Common myeloid progenitor, CD34-positive (primary cell): ENCODE results near the gene SRCIN1.

Source experiments
- CTCF ChIA-PET: fragments of 350-600 bp; sonication (Branson Sonifier 250); formaldehyde crosslinking; loops from one replicate; lab custom pipeline; 2021; ENCODE audit warnings: antibody characterized with exemption; lab: Charles Lee
- POLR2A ChIA-PET: fragments of 350-600 bp; sonication (Branson Sonifier 250); formaldehyde crosslinking; loops from one replicate; lab custom pipeline; 2021; ENCODE audit warnings: antibody characterized with exemption; lab: Charles Lee
- DNase-seq, 3 donors: peaks; one replicate each; pipeline versions ENCODE4 v3.0.0 to v3.0.0-alpha.2; 2013
- H3K27ac ChIP-seq, 2 experiments: 1 replicate in 1 of 2; 2 replicates in 1 of 2; pipeline ENCODE4 v1.7.0; 2013; ENCODE audit warnings: inconsistent platforms in 2 of 2, low read length in 2 of 2, mild to moderate bottlenecking in 2 of 2, low read depth in 1 of 2, moderate library complexity in 1 of 2; ENCODE audit not compliant: severe bottlenecking in 2 of 2, insufficient read depth in 1 of 2, poor library complexity in 1 of 2
- H3K27me3 ChIP-seq, 5 experiments: replicated peaks in 2 of 5; 1 replicate in 3 of 5; 2 replicates in 2 of 5; pipeline versions ENCODE4 v1.6.1 to v1.7.0; 2013; ENCODE audit warnings: low read length in 4 of 5, mild to moderate bottlenecking in 2 of 5, moderate library complexity in 2 of 5, inconsistent platforms in 1 of 5; ENCODE audit not compliant: insufficient read depth in 5 of 5, control insufficient read depth in 4 of 5
- H3K36me3 ChIP-seq, 4 experiments: 1 replicate in 2 of 4; 2 replicates in 2 of 4; pipeline versions ENCODE4 v1.6.1 to v1.7.0; 2013; ENCODE audit warnings: low read length in 3 of 4, control low read depth in 1 of 4, mild to moderate bottlenecking in 1 of 4; ENCODE audit not compliant: control insufficient read depth in 4 of 4, insufficient read depth in 4 of 4
- H3K4me1 ChIP-seq, 4 experiments: 1 replicate in 3 of 4; 2 replicates in 1 of 4; pipeline versions ENCODE4 v1.6.1 to v1.7.1; 2013; ENCODE audit warnings: low read length in 3 of 4, mild to moderate bottlenecking in 3 of 4, control low read depth in 1 of 4, inconsistent platforms in 1 of 4, moderate library complexity in 1 of 4; ENCODE audit not compliant: control insufficient read depth in 4 of 4, insufficient read depth in 4 of 4; ENCODE audit errors: control extremely low read depth in 1 of 4
- H3K4me3 ChIP-seq, 7 experiments: 1 replicate in 4 of 7; 2 replicates in 3 of 7; pipeline versions ENCODE4 v1.5.1 to v1.7.0; 2013; ENCODE audit warnings: mild to moderate bottlenecking in 7 of 7, low read length in 6 of 7, moderate library complexity in 6 of 7, inconsistent platforms in 2 of 7, low read depth in 2 of 7, control low read depth in 1 of 7; ENCODE audit not compliant: insufficient read depth in 4 of 7, control insufficient read depth in 1 of 7; ENCODE audit errors: extremely low read depth in 1 of 7
- H3K9me3 ChIP-seq, 5 experiments: 1 replicate in 4 of 5; 2 replicates in 1 of 5; pipeline versions ENCODE4 v1.6.1 to v1.7.1; 2013; ENCODE audit warnings: low read length in 4 of 5, mild to moderate bottlenecking in 2 of 5, inconsistent platforms in 1 of 5, low read depth in 1 of 5, moderate library complexity in 1 of 5; ENCODE audit not compliant: control insufficient read depth in 4 of 5, insufficient read depth in 2 of 5; ENCODE audit errors: control extremely low read depth in 1 of 5
- WGBS: methylation state at CpG from one replicate; pipeline ENCODE4 v1.1.5; 2013; ENCODE audit not compliant: insufficient coverage; 5-methylcytosine and 5-hydroxymethylcytosine counted together

The SRCIN1 gene

GRCh38 chr17:38577244-38577643 is 28.5 kb downstream of the SRCIN1 start:
- ChIA-PET CTCF (interaction anchor here (0.8 to 1.6 kb wide), 9 partner anchors 9 to 23 kb away, joined by 3 to 5 read pairs (median 3); no protein-coding TSS in a partner anchor), POLR2A (no interaction called here)

GRCh38 chr17:38575781-38576180 is 30.0 kb downstream of the SRCIN1 start:
- no peaks in the 10 kb centered on the region for H3K36me3 ChIP-seq
- WGBS, result 37% methylated on average over 2 of the region's 5 CpGs
- ChIA-PET POLR2A (no interaction called here), CTCF (interaction anchor here (1.1 to 1.7 kb wide), 4 partner anchors 9 to 18 kb away, joined by 3 to 8 read pairs (median 4); no protein-coding TSS in a partner anchor)
- H3K9me3 ChIP-seq, result no peaks in the 10 kb centered on the region
- H3K4me1 ChIP-seq, result peaks cover 0 to 28% (median 8%) of the 10 kb centered on the region in 4 experiments
- no peak overlapping the region for H3K27ac ChIP-seq
- peaks cover 18 to 97% (median 65%) of the 10 kb centered on the region in 5 experiments for H3K27me3 ChIP-seq
- no peak for DNase-seq
- no peak overlapping the region for H3K4me3 ChIP-seq

More at GRCh38 chr17:38577244-38577643, 28.5 kb downstream of the SRCIN1 start:
- Histone ChIP-seq H3K4me3 (no peak overlapping the region), H3K27me3 (peaks cover 18 to 98% (median 61%) of the 10 kb centered on the region in 5 experiments), H3K9me3 (no peaks in the 10 kb centered on the region), H3K4me1 (peaks cover 0 to 22% (median 5%) of the 10 kb centered on the region in 4 experiments), H3K36me3 (no peaks in the 10 kb centered on the region), H3K27ac (no peak overlapping the region)
- WGBS, result 75% methylated on average over 3 of the region's 3 CpGs
- DNase-seq, result no peak

GRCh38 chr17:38574712-38575111 is 31.0 kb downstream of the SRCIN1 start:
- no peaks in the 10 kb centered on the region for H3K9me3 ChIP-seq
- H3K36me3 ChIP-seq, result no peaks in the 10 kb centered on the region
- WGBS, result 56% methylated on average over 12 of the region's 13 CpGs
- no peak for DNase-seq
- CTCF ChIA-PET, result interaction anchor here (1.4 kb wide), 2 partner anchors 16 to 17 kb away, joined by 4 to 5 read pairs; no protein-coding TSS in a partner anchor
- no peak overlapping the region for H3K4me3 ChIP-seq
- POLR2A ChIA-PET, result no interaction called here
- H3K4me1 ChIP-seq, result peaks cover 0 to 28% (median 8%) of the 10 kb centered on the region in 4 experiments
- peaks cover 18 to 97% (median 66%) of the 10 kb centered on the region in 5 experiments for H3K27me3 ChIP-seq
- no peak overlapping the region for H3K27ac ChIP-seq

GRCh38 chr17:38572669-38573365 is 32.9 kb downstream of the SRCIN1 start:
- Histone ChIP-seq H3K9me3 (no peaks in the 10 kb centered on the region), H3K4me1 (peaks cover 0 to 17% (median 6%) of the 10 kb centered on the region in 4 experiments), H3K27me3 (peaks cover 17 to 98% (median 52%) of the 10 kb centered on the region in 5 experiments), H3K36me3 (no peaks in the 10 kb centered on the region), H3K4me3 (peak overlapping the region in 3 of 7 experiments; percentile 17 to 32 (median 24)), H3K27ac (no peak overlapping the region)
- WGBS, result under 1% methylated on average over 38 of the region's 61 CpGs
- CTCF ChIA-PET, result no interaction called here
- DNase-seq, result peak in 1 of 3 donors; percentile 43
- POLR2A ChIA-PET, result no interaction called here

GRCh38 chr17:38571833-38572668 is 33.7 kb downstream of the SRCIN1 start:
- H3K27ac ChIP-seq, result no peak overlapping the region
- peaks cover 0 to 16% (median 6%) of the 10 kb centered on the region in 4 experiments for H3K4me1 ChIP-seq
- no peaks in the 10 kb centered on the region for H3K9me3 ChIP-seq
- ChIA-PET CTCF (interaction anchor here (1.1 to 1.3 kb wide), 2 partner anchors 10 to 13 kb away, joined by 3 to 5 read pairs; no protein-coding TSS in a partner anchor), POLR2A (interaction anchor here (1.1 kb wide), 1 partner anchor 62 kb away, joined by 4 read pairs; no protein-coding TSS in a partner anchor)
- H3K36me3 ChIP-seq, result no peaks in the 10 kb centered on the region
- WGBS, result 0% methylated on average over 15 of the region's 39 CpGs
- DNase-seq, result peak in 1 of 3 donors; percentile 37
- peak overlapping the region in 1 of 7 experiments; percentile 18 for H3K4me3 ChIP-seq
- peaks cover 9 to 98% (median 51%) of the 10 kb centered on the region in 5 experiments for H3K27me3 ChIP-seq

GRCh38 chr17:38569701-38570512 is 35.8 kb downstream of the SRCIN1 start:
- Histone ChIP-seq H3K9me3 (no peaks in the 10 kb centered on the region), H3K4me3 (no peak overlapping the region), H3K27me3 (peaks cover 2 to 98% (median 59%) of the 10 kb centered on the region in 5 experiments), H3K27ac (no peak overlapping the region), H3K4me1 (peaks cover 0 to 16% (median 6%) of the 10 kb centered on the region in 4 experiments), H3K36me3 (no peaks in the 10 kb centered on the region)
- POLR2A ChIA-PET, result no interaction called here
- 96% methylated on average over 15 of the region's 21 CpGs for WGBS
- DNase-seq, result no peak
- CTCF ChIA-PET, result no interaction called here
